GM21786 (cell line): Measurements from ENCODE around the gene NTNG2.

Experiments
- ATAC-seq: cut with Tn5 transposase; IDR thresholded peaks from one replicate; pipeline ENCODE4 v1.9.1; 2021; ENCODE audit not compliant: unreplicated experiment

Gene NTNG2

DNA sequence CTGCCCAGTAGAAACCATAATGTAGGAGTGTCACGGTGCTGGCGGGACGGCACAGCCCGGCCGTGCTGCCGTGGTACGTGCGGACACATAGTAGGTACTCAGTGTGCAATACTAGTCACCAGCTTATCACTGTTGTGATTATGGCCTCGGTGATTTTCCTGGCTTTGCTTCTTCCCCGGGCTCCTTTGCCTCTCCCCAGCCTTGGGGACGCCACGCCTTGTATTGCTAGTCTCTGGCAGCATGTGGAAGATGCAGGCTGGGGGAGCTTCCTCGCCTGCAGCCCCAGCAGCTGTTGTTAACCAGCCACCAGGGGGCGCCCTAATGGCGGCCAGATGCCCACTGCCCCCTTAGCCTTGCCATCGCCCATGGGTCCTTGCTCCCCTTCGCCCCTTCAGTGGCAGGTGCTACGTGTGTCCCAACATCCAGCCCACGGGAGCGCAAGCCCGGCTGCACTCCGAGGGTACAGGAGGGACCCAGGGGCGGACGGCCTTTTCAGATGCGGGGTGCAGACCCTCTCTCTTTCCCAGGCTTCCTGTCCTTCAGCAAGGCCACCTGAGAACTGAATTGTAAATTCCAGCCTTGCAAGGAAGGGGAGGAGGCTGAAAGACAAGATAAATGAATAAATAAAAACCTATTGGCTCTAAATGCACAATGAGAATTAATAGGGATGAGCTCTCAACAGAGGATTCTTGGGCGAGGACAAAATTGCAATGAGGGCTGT, 8.0 kb downstream of the NTNG2 start:
- ATAC-seq, result no peak

DNA sequence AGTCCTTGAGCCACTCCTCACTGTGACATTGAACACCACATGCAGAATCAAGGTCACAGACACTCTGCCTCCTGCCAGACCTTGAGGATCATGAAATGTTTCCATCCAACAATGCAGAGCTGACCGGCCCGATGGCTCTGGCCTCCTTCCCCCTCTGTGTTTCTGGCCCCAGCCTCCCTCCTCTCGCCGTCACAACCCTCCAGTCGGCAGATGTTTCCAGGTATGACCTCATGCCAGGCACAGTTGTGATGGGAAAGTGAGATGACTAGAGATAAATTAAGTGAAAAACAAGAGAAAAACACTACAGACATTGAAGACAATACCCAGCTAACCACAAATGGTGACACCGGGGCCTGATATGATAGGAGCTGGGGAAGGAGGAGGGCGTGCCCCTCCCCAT, 9.8 kb downstream of the NTNG2 start:
- no peak for ATAC-seq

DNA sequence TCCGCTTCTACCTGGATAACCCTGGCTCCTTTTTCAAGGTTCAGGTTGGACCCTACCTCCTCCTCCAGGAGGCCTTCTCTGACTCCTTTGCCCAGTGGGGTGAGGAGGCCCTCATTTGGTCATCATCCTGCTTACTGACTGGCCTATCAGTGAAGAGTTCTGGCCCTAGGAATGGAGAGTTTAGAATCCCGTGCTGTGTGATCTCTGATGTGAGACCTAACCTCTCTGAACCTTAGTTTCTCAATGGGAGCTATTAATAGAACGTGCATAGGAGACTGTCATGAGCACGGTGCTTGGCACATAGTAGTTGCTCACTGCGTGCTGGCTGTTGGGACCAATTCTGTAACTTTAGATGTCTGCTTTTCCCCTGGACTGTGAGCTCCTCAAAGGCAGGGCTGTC, 10.3 kb downstream of the NTNG2 start:
- ATAC-seq, result no peak

DNA sequence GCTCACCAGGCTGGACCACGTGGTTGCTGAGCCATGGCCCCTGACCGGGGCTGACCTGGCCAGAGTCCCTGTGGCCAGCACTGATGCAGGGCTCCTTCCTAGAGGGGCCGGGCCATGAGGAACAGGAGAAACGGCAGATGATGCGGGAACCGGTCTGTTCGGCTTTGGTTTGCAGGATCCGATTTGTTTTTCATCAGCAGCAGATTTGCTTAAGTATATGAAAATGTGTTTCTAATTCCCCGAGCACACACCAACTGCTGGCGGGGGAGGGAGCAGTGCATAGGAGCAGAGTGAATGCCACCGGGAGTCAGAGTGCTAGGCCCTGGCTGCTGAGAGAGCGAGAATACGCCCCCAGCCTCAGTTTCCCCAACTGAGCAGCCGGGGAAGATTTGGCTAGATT, 13.6 kb downstream of the NTNG2 start:
- no peak for ATAC-seq

DNA sequence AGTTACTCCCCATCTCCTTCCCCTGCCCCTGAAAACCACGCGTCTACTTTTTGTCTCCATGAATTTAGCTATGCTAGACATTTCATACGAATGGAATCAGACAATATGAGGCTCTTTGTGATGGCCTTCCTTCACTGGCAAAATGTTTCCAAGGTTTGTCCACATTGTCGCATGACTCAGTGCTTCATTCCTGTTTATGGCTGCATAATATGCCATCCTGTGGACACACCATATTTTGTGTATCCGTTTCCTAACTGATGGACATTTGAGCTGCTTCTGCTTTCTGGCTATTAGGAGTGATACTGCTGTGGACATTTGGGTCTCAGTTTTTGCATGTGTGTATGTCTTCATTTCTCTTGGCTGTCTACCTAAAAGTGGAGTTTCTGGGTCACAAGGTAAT, 14.5 kb downstream of the NTNG2 start:
- ATAC-seq, result no peak

DNA sequence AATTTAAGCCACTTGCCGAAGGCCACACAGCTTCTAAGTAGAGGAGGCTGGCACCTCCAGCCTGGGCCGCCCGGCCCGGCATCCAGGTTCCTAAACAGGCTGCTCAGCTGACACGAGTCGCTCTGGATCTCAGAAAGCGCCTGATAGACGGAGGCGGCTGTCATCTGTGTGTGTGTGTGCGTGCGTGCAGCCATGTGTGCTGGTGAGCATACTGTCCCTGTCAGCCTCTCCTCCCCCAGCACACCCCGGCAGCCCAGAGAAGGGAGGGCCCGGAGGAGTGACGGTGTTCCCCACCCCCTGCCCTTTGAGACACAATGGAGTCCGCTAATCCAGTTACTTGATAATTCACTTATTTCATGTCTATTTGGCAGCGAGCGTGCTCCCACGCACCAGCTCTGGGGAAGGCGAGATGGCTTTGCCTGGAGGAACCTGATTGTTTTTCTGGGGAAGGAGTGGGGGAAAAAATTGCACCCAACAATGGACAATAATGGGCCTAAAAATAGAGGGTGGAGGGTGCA, 20.0 kb downstream of the NTNG2 start:
- no peak for ATAC-seq

DNA sequence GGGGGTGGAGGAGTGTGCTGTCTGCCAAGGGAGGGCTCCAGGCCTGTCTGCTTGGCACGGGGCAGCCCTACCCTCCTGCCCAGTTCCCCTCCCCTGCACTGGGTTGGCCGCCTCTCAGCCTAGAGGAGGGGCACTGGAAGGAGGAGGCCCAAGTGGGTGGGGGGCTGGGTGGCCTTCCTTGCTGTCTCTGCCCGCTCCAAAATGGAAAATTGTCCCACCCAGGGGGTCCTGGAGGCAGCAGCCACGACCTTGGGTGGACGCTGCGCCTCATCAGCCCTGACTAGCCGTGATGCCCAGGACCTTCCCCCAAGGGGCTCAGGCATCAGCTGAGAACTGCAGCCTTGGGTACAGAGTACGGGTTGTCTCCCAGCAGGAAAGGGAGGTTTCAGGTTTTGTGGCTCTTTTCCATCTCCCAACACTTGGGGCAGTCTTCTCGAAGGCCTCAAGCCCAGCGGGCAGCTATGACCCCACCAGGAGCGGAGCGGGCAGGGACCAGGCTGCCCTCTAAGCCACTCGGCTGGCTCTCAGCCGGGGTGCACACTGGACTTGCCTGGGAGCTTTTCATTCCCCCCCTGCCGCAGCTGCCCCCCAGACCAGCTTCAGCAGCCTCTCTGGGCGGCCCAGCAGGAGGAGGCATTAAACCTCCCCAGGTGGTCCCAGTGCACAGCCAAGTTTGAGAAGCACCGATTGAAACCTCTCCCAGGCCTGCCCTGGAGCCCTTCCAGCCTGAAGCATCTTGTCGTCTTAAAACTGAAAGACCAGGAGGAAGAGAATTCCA, 20.6 kb downstream of the NTNG2 start:
- no peak for ATAC-seq

DNA sequence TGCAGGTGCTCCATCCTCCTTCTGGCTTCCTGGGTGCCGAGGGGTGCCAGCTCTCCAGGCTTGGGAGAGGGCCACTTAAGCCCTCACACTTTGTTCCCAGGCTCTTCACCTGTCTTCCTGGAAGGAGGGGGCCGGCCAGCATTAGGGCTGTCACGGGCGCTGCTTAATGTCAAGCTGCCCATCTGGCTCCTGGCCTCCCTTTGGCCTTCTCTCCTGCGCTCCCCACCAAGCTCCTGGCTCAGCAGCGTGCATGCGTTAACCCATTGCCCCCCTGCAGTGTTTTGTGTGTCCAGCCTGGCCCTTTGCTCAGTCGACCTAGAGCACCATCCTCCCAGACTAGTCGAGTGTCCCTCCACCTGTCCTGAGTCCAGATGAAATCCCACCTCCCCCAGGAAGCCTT, 21.3 kb downstream of the NTNG2 start:
- no peak for ATAC-seq

DNA sequence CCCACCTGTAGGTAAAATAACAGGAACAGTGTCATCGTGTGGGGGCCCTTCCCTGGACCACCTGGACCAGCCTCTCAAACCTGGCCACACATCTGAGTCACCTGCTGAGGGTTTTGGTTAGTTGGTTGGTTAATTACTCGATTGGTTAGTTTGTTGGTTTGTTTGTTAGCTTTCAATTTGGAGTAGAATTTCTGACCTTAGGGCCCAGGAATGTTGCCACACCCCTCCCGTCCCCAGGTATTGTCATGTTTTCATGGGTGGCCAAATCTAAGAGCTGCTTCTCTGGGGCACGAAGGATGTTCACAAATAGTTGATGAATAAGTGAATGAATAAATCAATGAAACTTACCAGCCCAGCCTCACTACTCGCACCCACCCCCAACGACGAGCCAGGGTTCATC, 21.9 kb downstream of the NTNG2 start:
- ATAC-seq, result no peak

DNA sequence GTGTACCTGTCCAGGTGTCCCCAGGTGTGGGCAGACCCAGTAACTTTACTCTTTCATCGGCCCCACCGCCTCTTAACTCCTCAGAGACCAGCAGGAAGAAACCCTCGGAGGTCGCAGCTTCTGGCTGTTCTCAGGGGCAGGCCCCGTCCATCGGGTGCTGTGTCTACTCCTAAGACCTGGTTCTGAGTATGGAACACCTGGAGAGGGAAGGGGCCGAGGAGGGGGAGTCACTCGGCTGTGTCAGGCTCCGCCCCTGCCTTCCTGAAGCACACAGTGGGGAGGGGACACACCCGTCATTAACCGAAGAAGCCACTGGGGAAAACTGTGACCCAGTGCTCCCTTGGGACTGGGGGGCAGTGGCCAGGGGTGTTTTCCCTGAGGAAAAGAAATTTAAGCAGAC, 22.3 kb downstream of the NTNG2 start:
- no peak for ATAC-seq

DNA sequence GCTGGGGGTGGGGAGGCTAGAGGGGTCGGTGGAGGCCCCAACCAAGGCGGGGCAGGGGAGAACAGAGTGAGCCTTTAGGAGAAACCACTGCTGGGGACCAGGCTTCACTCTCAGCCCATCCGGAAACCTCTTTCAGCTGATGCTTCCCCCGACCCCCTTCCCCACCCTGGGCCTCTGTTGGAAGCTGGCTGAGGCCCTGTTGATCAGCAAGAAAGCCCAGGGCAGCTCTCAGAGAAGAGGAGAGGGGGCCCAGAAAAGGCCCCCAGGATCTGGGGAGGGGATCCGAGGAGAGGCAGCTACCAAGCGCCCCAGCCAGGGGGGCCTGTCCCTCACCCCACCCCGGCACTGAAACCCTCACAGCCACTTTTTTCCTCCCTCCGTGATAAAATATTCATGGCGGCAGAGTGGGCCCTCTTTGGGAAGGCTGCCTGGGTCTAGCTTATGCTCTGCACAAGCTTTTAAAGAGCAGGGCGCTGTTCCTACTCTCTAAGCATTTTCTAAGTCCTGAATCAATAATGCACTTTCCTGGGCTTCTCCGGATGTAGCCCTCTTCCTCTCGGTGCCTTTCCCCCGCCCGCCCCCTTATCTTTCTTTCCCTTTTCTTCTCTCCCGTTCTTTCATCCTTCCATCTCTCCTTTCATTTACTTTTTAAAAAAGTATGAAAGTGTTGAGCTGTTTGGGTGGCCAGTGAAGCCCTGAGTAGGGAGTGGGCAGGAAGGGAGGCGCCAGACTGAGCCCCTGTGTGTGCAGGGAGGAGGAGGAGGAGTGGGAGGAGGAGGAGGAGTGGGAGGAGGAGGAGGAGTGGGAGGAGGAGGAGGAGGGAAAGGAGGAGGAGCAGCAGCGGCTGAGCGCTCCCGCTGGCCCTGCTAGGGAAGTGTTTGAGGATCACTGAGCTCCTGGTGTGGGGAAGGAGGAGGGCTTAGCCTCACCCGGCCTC, 23.5 kb downstream of the NTNG2 start:
- ATAC-seq, result no peak

DNA sequence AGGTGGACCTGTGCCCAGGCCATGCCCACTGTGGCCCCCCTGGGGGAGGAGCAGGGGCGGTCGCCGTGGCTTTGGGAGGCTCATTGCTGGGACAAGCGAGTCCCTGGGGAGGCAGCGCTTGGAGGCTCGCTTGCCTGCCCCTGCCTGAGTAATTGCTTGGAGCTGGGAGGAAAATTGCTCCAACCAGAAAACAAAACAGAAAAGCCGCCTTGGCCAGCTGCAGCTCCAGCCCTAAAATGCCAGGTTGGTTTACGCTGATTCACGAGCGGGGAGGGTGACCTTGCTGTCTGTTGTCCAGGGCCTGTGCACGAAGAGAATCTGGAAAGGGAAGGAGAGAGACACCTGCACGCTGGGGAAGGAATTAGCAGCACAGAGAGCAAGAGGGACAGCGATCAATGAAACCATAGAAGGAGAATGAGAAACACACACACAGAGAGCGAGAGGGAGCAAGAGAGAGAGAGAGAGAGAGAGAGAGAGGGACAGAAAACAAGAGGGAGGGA, 25.3 kb downstream of the NTNG2 start:
- ATAC-seq, result no peak

DNA sequence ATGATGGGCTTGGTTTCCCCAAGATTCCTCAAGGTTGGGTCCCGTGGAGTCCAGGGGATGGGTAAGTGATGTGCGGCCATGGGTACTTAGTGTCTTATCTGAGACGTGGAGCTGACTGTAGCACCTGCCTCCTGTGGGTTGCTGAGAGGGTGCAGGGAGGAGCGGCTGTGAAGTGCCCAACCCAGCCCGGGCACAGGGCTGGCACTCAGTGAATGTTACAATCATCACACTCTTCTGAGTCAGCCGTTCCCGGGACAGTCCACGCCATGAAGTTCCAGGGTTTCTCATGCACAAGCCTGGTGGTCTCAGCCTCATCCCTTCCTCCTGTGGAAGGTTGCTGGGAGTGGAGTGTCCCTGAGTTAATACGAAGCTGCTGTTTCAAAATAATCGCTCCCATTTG, 29.1 kb downstream of the NTNG2 start:
- ATAC-seq, result no peak

DNA sequence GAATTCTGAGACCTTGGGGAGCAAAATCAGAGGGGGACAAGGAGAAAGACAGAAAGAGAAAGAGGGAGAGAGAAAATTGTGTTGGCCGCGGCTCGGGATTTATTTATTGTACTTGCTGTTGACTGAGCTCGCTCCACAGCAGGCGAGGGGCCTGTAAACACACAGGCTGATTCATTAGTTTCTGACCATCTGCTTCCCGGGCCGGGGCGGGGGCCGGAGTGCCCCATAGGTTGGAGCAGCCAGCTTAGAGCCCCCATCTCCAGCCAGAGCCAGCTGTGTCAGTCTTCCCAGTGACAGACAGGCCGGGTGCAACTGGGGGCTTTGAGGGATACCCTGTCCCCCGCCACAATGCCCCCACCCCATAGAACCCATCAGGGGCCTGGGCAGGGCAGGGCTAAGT, 30.9 kb downstream of the NTNG2 start:
- ATAC-seq, result no peak

DNA sequence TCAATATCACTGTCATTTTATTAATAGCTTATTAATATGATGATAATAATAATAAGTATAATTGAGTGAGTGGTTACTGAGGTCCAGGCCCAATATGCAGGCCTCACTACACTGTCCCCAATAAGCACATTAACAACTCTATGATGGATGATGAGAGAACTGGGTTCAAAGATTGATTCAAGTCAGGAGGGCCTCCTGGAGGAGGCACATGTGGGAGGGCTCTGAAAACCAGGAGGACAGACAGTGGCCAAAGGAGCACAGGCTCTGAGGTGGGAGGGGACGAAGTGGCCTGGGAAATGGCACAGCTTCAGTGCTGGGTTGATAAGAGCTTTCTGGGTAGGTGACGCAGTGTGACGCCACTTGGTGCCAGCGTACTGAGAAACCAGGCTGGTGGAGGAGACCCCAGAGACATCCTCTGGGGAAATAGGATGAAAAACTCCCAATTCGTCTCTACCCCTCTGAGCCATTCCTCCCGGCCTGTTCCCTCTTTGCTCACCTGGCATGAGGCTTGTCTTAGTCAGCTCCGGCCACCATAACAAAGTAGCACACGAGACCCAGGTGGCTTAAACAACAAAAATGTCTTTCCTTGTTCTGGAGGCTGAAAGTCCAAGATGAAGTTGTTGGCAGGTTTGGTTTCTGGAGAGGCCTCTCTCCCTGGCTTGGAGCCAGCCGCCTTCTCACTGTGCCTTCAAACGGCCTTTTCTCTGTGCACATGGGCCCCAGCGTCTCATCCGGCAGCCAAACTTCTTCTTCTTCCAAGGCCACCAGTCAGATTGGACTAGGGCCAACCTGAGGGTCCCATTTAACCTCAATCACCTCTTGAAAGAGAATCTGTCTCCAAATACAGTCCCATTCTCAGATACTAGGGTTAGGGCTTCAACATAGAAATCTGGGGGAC, 31.6 kb downstream of the NTNG2 start:
- ATAC-seq, result no peak

DNA sequence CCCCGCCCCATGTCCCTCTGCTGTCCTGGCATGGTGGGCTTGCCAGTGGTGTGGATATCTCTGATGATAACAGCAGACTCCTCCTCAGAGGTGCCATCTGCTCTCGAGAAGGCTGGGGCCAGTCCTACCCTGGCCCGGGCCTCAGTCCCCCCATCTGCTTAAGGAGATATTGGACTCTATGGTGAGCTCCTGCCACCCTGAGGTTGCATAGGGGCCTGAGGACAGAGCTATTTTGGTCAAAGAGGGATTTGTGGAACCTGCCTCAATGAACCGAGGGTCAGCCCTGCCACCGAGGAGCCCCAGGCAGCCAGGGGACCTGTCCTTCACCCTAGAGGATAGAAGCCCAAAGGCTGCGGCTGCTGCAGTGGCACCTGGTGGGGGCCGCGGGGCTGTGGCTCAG, 32.6 kb downstream of the NTNG2 start:
- ATAC-seq, result no peak

DNA sequence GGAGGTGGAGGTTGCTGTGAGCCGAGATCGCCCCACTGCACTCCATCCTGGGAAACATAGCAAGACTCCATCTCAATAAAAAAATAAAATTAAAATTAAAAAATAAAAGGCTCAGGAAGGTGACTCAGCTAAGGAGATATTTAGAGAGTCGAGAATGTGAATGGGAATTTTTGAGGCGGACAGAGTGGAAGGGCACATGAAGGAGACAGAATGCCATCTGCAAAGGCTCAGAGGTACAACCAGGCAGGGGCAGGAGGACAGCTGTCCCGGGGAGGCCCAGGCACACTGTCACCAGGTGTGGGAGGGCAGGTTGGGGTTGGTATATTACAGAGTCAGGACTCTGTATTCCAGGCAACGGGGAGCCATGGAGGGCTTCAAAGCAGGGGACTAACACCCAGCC, 35.5 kb downstream of the NTNG2 start:
- no peak for ATAC-seq

DNA sequence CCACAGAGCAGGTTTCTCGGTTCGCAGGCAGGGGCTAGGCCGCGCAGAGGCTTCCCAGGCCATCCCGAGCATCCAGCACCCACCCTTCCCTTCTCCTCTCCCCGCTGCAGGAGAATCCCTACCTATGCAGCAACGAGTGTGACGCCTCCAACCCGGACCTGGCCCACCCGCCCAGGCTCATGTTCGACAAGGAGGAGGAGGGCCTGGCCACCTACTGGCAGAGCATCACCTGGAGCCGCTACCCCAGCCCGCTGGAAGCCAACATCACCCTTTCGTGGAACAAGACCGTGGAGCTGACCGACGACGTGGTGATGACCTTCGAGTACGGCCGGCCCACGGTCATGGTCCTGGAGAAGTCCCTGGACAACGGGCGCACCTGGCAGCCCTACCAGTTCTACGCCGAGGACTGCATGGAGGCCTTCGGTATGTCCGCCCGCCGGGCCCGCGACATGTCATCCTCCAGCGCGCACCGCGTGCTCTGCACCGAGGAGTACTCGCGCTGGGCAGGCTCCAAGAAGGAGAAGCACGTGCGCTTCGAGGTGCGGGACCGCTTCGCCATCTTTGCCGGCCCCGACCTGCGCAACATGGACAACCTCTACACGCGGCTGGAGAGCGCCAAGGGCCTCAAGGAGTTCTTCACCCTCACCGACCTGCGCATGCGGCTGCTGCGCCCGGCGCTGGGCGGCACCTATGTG, 36.1 kb downstream of the NTNG2 start:
- ATAC-seq, result no peak

DNA sequence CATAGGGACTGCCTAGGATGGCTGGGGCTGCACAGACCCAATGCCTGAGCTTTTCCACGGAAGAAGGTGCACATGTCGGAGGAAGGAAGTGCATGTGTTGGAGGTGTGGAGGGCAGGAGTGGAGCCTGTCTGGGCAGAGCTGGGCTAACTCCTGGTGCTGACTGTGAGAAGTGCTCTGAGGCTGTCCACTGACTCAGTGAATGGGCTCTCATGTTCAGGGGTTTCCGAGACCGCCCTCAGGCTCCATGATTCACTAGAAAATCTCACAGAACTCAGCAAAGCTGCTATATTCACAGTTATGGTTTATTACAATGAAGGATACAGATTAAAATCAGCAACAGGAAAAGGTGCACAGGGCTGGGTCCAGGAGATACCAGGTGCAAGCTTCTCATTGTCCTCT, 37.2 kb downstream of the NTNG2 start:
- no peak for ATAC-seq

DNA sequence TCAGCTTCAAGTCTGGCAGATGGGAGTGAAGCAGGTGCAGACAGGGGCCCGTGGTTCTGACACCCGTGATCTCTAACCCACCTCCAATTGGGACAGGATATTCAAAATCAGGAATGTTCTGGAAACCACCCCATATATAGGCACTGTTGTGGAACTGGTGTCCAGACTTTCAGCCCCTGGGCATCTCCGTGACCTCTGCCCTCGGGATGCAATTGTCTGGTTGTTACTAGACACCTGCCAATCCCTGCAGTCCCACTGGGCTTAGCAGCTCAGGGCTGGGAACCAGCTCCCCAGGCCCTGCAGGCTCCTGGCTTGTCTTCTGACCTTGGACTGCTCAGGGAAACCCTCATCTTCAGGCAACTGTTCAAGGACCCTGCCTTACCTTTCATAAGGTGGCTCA, 38.8 kb downstream of the NTNG2 start:
- no peak for ATAC-seq
